Measurements from ENCODE around the gene AOAH. TPM values are rescaled to one million over a fixed set of nuclear protein-coding genes. Genes with fewer than 3 reads are reported as not detected.

Gene AOAH
- total and polyA plus RNA-seq, 2 experiments from 2014 or later: not detected

DNA sequence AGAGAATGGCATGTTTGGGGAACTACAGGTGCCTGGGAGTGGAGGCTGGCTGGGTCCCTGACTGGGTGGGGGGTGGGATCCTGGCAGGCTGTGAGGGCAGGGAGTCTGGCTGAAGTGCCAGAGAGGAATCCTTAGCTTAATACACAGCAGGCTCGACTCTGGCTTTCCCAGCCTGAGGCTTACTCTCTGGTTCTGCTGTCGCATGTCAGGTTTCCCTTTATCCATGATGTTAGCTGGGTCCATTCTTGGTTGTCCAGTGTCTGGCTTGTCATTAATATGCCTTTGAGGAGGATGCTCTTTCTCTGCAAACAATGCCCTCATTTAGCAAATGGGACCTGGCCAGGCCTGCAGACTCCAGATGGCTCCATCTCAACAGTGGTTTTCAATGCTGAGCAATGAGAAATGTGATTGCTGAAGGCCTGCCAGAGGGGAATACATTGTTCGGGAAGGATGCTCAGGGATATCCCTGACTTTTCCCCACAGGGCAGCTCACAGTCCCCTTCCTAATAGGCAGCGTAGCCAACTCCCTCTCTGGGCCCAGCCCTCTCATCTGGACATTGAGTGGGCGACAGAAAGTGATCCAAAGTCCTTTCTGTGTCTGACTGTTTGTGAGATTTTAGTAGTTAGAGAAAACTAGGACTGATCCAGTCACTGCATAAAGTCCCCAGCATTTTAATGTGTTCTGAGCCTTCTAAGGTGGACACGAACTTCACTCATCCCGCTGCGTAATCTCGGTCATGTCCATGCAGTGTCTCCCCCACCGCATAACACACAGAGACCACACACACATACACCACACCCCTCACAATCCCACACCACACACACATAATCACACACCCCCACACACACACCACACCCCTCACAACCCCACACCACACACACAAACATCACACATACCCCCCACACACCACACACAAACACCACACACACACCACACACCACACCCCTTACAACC, 209.7 kb downstream of the AOAH start:
- Histone ChIP-seq H3K9ac (no peak overlapping the region), H3K36me3 (ENCODE audit: low read depth) (no peaks in the 10 kb centered on the region), H3K4me3 (no peak overlapping the region), H3K27me3 (replicated peaks; ENCODE audit: insufficient read depth) (no peaks in the 10 kb centered on the region), H3K9me3 (ENCODE audit: low read depth) (no peaks in the 10 kb centered on the region), H3K79me2 (ENCODE audit: insufficient read depth) (no peaks in the 10 kb centered on the region), H3K27ac (no peak overlapping the region), H2AFZ (no peak overlapping the region), H3K4me2 (ENCODE audit: unreplicated experiment) (no peak overlapping the region), H3F3A (ENCODE audit: insufficient read depth) (no peaks in the 10 kb centered on the region), H3K4me1 (ENCODE audit: insufficient read depth) (no peaks in the 10 kb centered on the region), H4K20me1 (ENCODE audit: insufficient read depth) (no peaks in the 10 kb centered on the region), H3K9me2 (ENCODE audit: insufficient read depth) (no peaks in the 10 kb centered on the region)
- in situ Hi-C loops (cut with MboI): no loop called here
- no peak for TF ChIP-seq EZH2phosphoT487 (IDR thresholded peaks at IDR 0.05; ENCODE audit: insufficient read depth, low read depth)
- TF ChIP-seq EZH2 (IDR thresholded peaks at IDR 0.05; ENCODE audit: insufficient read depth, poor library complexity, severe bottlenecking): no peak
- DNase-seq: no peak
- 64 to 68% methylated on average over 10 of the region's 10 CpGs for WGBS, 2 experiments (ENCODE audit: low coverage in 1 of 2, low lambda C conversion rate in 2 of 2, missing lambda C conversion rate in 2 of 2)

GRCh38 chr7:36513393-36513792, 210.9 kb downstream of the AOAH start:
- no peak overlapping the region for H3K4me2 ChIP-seq (ENCODE audit: unreplicated experiment)
- no peaks in the 10 kb centered on the region for H3F3A ChIP-seq (ENCODE audit: insufficient read depth)
- no peaks in the 10 kb centered on the region for H3K9me2 ChIP-seq (ENCODE audit: insufficient read depth)
- no peak overlapping the region for H3K9ac ChIP-seq
- in situ Hi-C loops (cut with MboI): no loop called here
- H2AFZ ChIP-seq: no peak overlapping the region
- H4K20me1 ChIP-seq (ENCODE audit: insufficient read depth): no peaks in the 10 kb centered on the region
- H3K9me3 ChIP-seq (ENCODE audit: low read depth): no peaks in the 10 kb centered on the region
- no peak for TF ChIP-seq EZH2 (IDR thresholded peaks at IDR 0.05; ENCODE audit: insufficient read depth, poor library complexity, severe bottlenecking)
- no peak for TF ChIP-seq EZH2phosphoT487 (IDR thresholded peaks at IDR 0.05; ENCODE audit: insufficient read depth, low read depth)
- DNase-seq: no peak
- H3K79me2 ChIP-seq (ENCODE audit: insufficient read depth): no peaks in the 10 kb centered on the region
- no peaks in the 10 kb centered on the region for H3K36me3 ChIP-seq (ENCODE audit: low read depth)
- no peaks in the 10 kb centered on the region for H3K4me1 ChIP-seq (ENCODE audit: insufficient read depth)
- 85 to 91% methylated on average over 10 of the region's 10 CpGs for WGBS, 2 experiments (ENCODE audit: low coverage in 1 of 2, low lambda C conversion rate in 2 of 2, missing lambda C conversion rate in 2 of 2)
- no peak overlapping the region for H3K4me3 ChIP-seq
- H3K27me3 ChIP-seq (replicated peaks; ENCODE audit: insufficient read depth): no peaks in the 10 kb centered on the region
- no peak overlapping the region for H3K27ac ChIP-seq

DNA sequence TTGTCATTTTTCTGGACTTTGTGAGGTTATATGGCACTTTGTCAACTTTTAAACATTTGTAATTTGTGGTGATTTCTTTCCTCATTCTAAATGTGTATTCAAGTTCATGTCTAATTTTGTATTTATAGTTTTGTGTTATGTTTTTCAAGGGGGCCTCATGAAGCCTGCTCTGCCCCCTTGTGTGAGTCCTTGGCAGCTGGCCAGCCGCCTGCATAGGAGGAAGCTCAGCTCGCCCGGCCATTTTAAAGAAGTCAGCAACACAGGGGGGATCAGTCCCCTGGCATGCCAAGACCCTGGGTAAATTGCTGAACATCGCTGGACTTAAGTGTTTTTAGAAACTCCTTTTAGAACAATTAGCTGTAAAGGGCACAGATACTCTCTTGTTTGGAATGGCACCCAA, 211.7 kb downstream of the AOAH start:
- no peaks in the 10 kb centered on the region for H3K79me2 ChIP-seq (ENCODE audit: insufficient read depth)
- WGBS, 2 experiments (ENCODE audit: low coverage in 1 of 2, low lambda C conversion rate in 2 of 2, missing lambda C conversion rate in 2 of 2): 87 to 92% methylated on average over 4 of the region's 4 CpGs
- H3K27me3 ChIP-seq (replicated peaks; ENCODE audit: insufficient read depth): no peaks in the 10 kb centered on the region
- H3K9me2 ChIP-seq (ENCODE audit: insufficient read depth): no peaks in the 10 kb centered on the region
- H3K9me3 ChIP-seq (ENCODE audit: low read depth): no peaks in the 10 kb centered on the region
- no peak overlapping the region for H3K4me2 ChIP-seq (ENCODE audit: unreplicated experiment)
- DNase-seq: no peak
- no peak overlapping the region for H3K9ac ChIP-seq
- H3F3A ChIP-seq (ENCODE audit: insufficient read depth): no peaks in the 10 kb centered on the region
- H3K36me3 ChIP-seq (ENCODE audit: low read depth): no peaks in the 10 kb centered on the region
- TF ChIP-seq EZH2 (IDR thresholded peaks at IDR 0.05; ENCODE audit: insufficient read depth, poor library complexity, severe bottlenecking) (no peak), EZH2phosphoT487 (IDR thresholded peaks at IDR 0.05; ENCODE audit: insufficient read depth, low read depth) (no peak)
- H3K27ac ChIP-seq: no peak overlapping the region
- in situ Hi-C loops (cut with MboI): no loop called here
- H3K4me3 ChIP-seq: no peak overlapping the region
- H3K4me1 ChIP-seq (ENCODE audit: insufficient read depth): no peaks in the 10 kb centered on the region
- no peaks in the 10 kb centered on the region for H4K20me1 ChIP-seq (ENCODE audit: insufficient read depth)
- no peak overlapping the region for H2AFZ ChIP-seq

DNA sequence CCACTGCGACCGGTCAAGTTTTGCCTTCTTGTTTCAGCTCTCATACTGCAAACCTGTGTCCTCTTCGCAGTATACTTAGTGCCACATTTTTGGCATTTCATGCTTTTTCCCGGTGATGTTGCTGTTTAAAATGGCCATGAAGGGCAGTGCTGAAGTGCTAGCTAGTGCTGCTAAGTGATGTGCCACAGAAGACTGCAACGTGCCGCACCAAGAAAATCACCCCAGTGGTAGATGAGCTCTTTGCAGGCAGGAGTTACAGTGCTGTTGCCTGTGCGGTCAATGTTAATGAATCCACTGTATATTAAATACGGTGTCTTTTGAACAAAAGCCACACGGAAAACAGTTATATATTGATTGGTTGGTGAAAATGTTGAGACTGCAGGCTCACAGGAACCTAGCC, 214.3 kb downstream of the AOAH start:
- Histone ChIP-seq H4K20me1 (ENCODE audit: insufficient read depth) (no peaks in the 10 kb centered on the region), H3K4me2 (ENCODE audit: unreplicated experiment) (no peak overlapping the region), H3F3A (ENCODE audit: insufficient read depth) (no peaks in the 10 kb centered on the region), H2AFZ (no peak overlapping the region), H3K9me3 (ENCODE audit: low read depth) (no peaks in the 10 kb centered on the region), H3K36me3 (ENCODE audit: low read depth) (no peaks in the 10 kb centered on the region), H3K27me3 (replicated peaks; ENCODE audit: insufficient read depth) (no peaks in the 10 kb centered on the region), H3K27ac (no peak overlapping the region), H3K4me1 (ENCODE audit: insufficient read depth) (no peaks in the 10 kb centered on the region), H3K9ac (no peak overlapping the region), H3K4me3 (no peak overlapping the region), H3K79me2 (ENCODE audit: insufficient read depth) (no peaks in the 10 kb centered on the region), H3K9me2 (ENCODE audit: insufficient read depth) (no peaks in the 10 kb centered on the region)
- DNase-seq: no peak
- in situ Hi-C loops (cut with MboI): no loop called here
- TF ChIP-seq EZH2phosphoT487 (IDR thresholded peaks at IDR 0.05; ENCODE audit: insufficient read depth, low read depth) (no peak), EZH2 (IDR thresholded peaks at IDR 0.05; ENCODE audit: insufficient read depth, poor library complexity, severe bottlenecking) (no peak)
- WGBS, 2 experiments (ENCODE audit: low coverage in 1 of 2, low lambda C conversion rate in 2 of 2, missing lambda C conversion rate in 2 of 2): 77 to 80% methylated on average over 9 of the region's 9 CpGs

Data from GM23248 (cell line).